Caco-2 (cell line): ENCODE measurements around the gene APIP. TPM values are rescaled to one million over a fixed set of nuclear protein-coding genes. Genes with fewer than 3 reads are reported as not detected.

Experiments used
- BruUV-seq: library from RNA; stranded (reverse); fragments of 400-500 nt; replicated peaks from 2 replicates; lab custom pipeline; 2021; lab: Mats Ljungman, UMichigan
- CTCF ChIA-PET: fragments of 300-600 bp; sonication (Branson Sonifier 250); formaldehyde crosslinking; loops from one replicate; lab custom pipeline; 2022; ENCODE audit warnings: antibody characterized with exemption; lab: Charles Lee
- POLR2A ChIA-PET: fragments of 300-600 bp; sonication (Branson Sonifier 250); formaldehyde crosslinking; loops from one replicate; lab custom pipeline; 2022; ENCODE audit warnings: antibody characterized with exemption; lab: Charles Lee
- DNase-seq, 2 experiments: peaks; one replicate each; pipeline versions ENCODE4 v3.0.0 to v3.0.0-alpha.2; 2020 to 2022
- H3K27me3 ChIP-seq: replicated peaks from 2 replicates; pipeline ENCODE4 v1.6.0; 2011; ENCODE audit warnings: low read length; ENCODE audit not compliant: control insufficient read depth, insufficient read depth
- H3K36me3 ChIP-seq: 2 replicates; pipeline ENCODE4 v1.5.1; 2011; ENCODE audit warnings: low read length; ENCODE audit not compliant: control insufficient read depth, insufficient read depth
- H3K4me1 ChIP-seq: fragments of 250-450 bp; sonication (Bioruptor Pico); 2 replicates; pipeline ENCODE4 v1.5.1; 2020; ENCODE audit warnings: mild to moderate bottlenecking
- H3K4me3 ChIP-seq: 2 replicates; pipeline ENCODE4 v1.5.1; 2011; ENCODE audit warnings: low read depth, mild to moderate bottlenecking, control low read depth, low read length
- H3K9me3 ChIP-seq: fragments of 250-450 bp; sonication (Bioruptor Pico); 2 replicates; pipeline ENCODE4 v1.5.1; 2020; ENCODE audit warnings: mild to moderate bottlenecking, moderate library complexity
- H3K27ac Mint-ChIP-seq: one replicate; pipeline ENCODE4 v1.8.0; 2022; ENCODE audit warnings: mixed read lengths; ENCODE audit not compliant: unreplicated experiment
- H3K27me3 Mint-ChIP-seq: one replicate; pipeline ENCODE4 v1.8.0; 2022; ENCODE audit warnings: mixed read lengths; ENCODE audit not compliant: insufficient read depth, unreplicated experiment
- H3K36me3 Mint-ChIP-seq: one replicate; pipeline ENCODE4 v1.8.0; 2022; ENCODE audit warnings: mild to moderate bottlenecking, mixed read lengths; ENCODE audit not compliant: insufficient read depth, unreplicated experiment
- H3K4me1 Mint-ChIP-seq: one replicate; pipeline ENCODE4 v1.8.0; 2022; ENCODE audit warnings: low read depth, mixed read lengths; ENCODE audit not compliant: unreplicated experiment
- H3K4me3 Mint-ChIP-seq: one replicate; pipeline ENCODE4 v1.8.0; 2022; ENCODE audit warnings: mild to moderate bottlenecking, moderate library complexity, mixed read lengths; ENCODE audit not compliant: unreplicated experiment
- H3K9me3 Mint-ChIP-seq: one replicate; pipeline ENCODE4 v1.8.0; 2022; ENCODE audit warnings: mixed read lengths; ENCODE audit not compliant: unreplicated experiment
- CTCF ChIP-seq, 2 experiments: fragments of 200-600 bp in 1 of 2; IDR thresholded peaks; 1 replicate in 1 of 2; 2 replicates in 1 of 2; pipeline versions ENCODE4 v1.5.1 to v1.8.0; 2011 to 2022; ENCODE audit warnings: antibody characterized with exemption in 1 of 2, control low read depth in 1 of 2, inconsistent platforms in 1 of 2, low read depth in 1 of 2, low read length in 1 of 2, mild to moderate bottlenecking in 1 of 2, moderate library complexity in 1 of 2; ENCODE audit not compliant: insufficient read depth in 1 of 2, severe bottlenecking in 1 of 2, unreplicated experiment in 1 of 2
- intact Hi-C: fragments of 100-400 bp; cut with micrococcal nuclease; formaldehyde crosslinking; loops from one replicate; pipeline ENCODE4 v1.10.0; 2022; ENCODE audit not compliant: unreplicated experiment
- microRNA-seq: library from miRNA; unstranded; fragments of <30 nt; microRNA quantifications from one replicate; pipeline ENCODE4 v1.2.0, GENCODE V29; 2022
- total RNA-seq: library from RNA; stranded (reverse); gene quantifications from 2 replicates; pipeline ENCODE4 v1.2.3, GENCODE V29; 2022

APIP gene
- total RNA-seq, 1 experiment from 2014 or later: 19.8 TPM

GRCh38 chr11:34833602-34834001 lies 82.6 kb downstream of the APIP start:
- no peaks in the 10 kb centered on the region for H3K4me1 ChIP-seq
- Mint-ChIP-seq H3K9me3 (no peaks in the 10 kb centered on the region), H3K27ac (no peak overlapping the region), H3K36me3 (no peaks in the 10 kb centered on the region), H3K4me3 (no peak overlapping the region), H3K27me3 (no peaks in the 10 kb centered on the region), H3K4me1 (no peaks in the 10 kb centered on the region)
- no peak overlapping the region for H3K4me3 ChIP-seq
- no peak for TF ChIP-seq CTCF (IDR thresholded peaks at IDR 0.05; ENCODE audit: insufficient read depth in 1 of 2, low read depth in 1 of 2, low read length in 1 of 2, severe bottlenecking in 1 of 2, unreplicated experiment in 1 of 2)
- intact Hi-C loops: no loop called here
- ChIA-PET CTCF (no interaction called here), POLR2A (no interaction called here)
- no peaks in the 10 kb centered on the region for H3K27me3 ChIP-seq
- BruUV-seq: no TSS peak
- DNase-seq: no peak
- H3K9me3 ChIP-seq: no peaks in the 10 kb centered on the region
- H3K36me3 ChIP-seq: no peaks in the 10 kb centered on the region

Small RNA genes lying within 50 kb of the gene (microRNA-seq; reads per million reads assigned to microRNA genes)
- 10.2 reads per million, percentile 49 among the genes with 10 or more reads in this experiment for gene MIR1343

Other genes with a start within 250 kb of the APIP start
- 78.5 and 85.4 TPM in 2 replicates for gene PDHX, start 239 bp upstream of the APIP start, total RNA-seq
- gene CD44, start 222.8 kb upstream of the APIP start, total RNA-seq: 50.4 and 61.4 TPM in 2 replicates